Dedifferentiated amniotic fluid mesenchymal stem cell (primary cell): Measurements from ENCODE around the gene CGNL1.

Source experiments
- DNase-seq: peaks from one replicate; pipeline ENCODE4 v3.0.0-alpha.2; 2016; ENCODE audit errors: extremely low spot score

Gene CGNL1

GRCh38 chr15:57352535-57353316 lies 23.6 kb upstream of the CGNL1 start:
- DNase-seq: no peak

DNA sequence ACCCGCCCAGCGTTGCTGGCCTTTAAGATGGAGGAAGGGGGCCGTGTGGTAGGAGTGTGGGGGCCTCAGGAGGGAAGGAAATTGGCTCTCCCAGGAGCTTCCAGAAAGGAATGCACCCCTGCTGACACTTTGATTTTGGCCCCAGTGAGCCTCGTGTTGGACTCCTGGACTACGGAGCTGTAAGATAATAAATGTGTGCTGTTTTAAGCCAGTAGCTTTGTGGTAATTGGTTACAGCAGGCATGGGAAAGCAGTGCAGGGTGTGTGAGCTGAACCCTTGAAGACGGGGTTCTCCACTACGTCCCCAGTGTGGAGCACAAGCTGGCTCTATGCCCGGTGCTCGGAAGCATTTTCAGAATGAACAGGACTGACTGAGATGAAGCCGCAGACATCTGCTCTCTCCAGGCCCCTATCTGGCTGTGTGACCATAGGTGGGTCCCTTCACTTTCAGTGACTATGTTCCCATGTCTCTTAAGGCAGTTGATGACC lies 22.9 kb upstream of the CGNL1 start:
- no peak for DNase-seq

DNA sequence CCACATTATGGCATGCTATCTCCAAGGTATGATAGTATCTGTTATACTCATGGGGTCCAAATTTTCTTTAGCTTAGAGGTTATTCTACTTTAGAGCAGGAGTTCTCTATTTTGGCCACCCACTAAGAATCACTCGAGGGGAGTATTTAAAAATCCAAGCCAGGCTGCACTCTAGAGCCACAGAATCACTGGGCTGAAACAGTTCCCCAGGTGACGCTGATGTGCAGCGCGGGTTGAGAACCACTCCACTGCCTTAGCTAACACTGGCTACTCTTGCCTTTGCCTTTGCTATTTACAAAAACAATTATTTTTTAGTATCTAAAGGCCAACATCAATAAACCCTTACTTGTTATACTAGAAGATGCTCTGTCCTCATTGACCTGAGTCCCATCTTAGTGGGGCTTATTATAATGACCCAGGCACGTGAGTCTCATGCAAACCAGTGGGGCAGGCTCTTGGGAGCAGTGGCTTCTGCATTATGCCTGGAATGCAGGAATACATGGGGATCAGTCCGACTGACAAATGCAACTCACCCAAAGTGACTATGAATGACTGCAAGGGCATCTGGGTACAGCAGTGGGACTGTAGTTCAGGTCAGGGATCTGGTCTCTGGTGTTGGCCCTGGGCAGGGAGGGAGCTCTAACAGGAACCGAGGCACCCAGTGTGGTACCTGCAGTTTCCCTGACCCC lies 21.7 kb upstream of the CGNL1 start:
- DNase-seq: no peak

DNA sequence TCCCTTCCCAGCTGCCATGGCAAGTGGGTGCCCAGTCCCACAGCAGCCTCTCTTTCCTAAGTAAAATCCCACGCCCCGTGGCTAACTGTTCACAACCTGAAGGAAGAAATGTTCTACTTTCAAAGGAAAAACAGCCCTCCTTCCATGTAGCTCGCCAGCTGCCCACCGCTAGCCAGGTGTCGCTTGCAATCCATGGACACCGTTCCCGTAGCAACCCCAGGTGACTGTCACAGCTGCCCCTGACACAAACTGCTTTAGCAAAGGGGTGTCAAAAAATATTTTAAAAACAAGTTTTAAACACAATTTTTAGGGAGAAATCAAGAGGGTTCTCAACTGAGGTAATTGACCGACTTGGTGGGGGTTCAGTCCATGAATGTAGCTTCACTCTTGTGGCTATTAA lies 21.0 kb upstream of the CGNL1 start:
- no peak for DNase-seq

GRCh38 chr15:57356178-57356577 lies 20.1 kb upstream of the CGNL1 start:
- no peak for DNase-seq

DNA sequence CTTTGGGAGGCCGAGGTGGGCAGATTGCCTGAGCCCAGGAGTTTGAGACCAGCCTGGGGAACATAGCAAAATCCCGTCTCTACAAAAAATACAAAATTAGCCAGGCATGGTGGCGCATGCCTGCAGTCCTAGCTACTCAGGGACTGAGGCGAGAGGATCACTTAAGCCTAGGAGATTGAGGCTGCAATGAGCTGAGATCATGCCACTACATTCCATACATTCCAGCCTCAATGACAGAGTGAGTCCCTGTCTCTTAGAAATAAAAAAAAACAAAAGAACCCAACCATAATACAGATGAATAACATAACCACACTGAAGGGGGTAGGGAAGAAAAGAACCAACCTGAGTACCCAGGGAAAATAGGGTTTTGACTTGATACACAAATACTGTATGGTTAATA lies 19.7 kb upstream of the CGNL1 start:
- peak; percentile 37 for DNase-seq

DNA sequence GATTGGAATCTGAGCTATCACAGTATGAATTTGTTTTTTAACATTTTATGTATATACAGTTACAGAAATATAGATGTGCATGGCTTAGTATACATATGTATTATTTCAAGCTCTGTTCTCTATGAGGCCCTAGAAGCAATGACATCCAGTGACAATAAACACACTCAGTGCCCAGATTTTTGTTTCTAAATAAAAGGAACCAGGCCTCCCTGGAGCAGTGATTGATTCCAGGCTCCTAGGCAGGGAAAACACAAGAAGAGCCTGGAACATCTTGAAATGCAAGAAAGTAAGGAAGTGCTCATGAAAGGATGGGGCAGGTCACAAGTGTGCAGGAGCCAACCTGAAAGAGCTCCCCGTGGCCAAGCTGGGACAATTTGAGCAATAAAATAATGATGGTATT lies 18.5 kb upstream of the CGNL1 start:
- DNase-seq: no peak

- DNase-seq: no peak
Measured at GRCh38 chr15:57358571-57358970, 17.7 kb upstream of the CGNL1 start.

DNA sequence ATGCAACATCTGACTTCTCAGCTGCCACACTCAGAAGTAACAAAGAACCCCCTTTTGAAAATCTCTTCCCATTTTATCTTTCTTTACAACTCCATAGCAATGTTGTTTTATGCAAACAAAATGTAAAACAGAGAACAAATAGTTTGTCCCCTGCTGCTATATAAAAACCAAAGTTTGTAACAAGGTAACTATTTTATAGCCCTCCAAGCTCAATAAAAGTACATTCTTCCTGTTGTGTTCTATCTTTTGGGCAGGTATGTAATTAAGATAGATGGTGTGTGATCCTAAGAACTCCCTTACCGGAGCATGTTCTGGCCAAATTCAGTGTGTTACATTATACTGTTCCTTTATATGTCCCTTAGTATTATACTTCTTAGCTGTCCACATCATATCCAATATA lies 12.6 kb upstream of the CGNL1 start:
- DNase-seq: no peak

GRCh38 chr15:57364282-57365007 lies 11.9 kb upstream of the CGNL1 start:
- no peak for DNase-seq

- no peak for DNase-seq
Measured at GRCh38 chr15:57367556-57367955, 8.7 kb upstream of the CGNL1 start.

DNA sequence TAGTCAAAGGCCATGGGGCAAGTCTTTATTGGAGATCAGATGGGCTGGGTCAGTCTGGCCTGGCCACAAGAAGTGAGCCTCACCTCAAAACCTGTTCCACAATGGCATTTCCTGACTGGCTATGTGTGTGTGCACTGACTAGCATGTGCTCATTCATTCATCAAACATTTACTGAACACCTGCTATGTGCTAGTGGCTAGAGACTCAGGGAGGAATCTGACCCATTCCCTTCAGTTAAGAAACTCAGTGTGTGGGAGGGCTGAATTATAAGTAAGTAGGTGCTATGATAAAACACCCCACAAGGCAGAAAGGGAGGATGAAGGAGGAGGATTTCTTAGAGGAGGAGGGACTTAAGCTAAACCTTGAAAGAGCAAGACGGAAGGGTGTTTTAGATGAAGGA lies 5.4 kb upstream of the CGNL1 start:
- no peak for DNase-seq

DNA sequence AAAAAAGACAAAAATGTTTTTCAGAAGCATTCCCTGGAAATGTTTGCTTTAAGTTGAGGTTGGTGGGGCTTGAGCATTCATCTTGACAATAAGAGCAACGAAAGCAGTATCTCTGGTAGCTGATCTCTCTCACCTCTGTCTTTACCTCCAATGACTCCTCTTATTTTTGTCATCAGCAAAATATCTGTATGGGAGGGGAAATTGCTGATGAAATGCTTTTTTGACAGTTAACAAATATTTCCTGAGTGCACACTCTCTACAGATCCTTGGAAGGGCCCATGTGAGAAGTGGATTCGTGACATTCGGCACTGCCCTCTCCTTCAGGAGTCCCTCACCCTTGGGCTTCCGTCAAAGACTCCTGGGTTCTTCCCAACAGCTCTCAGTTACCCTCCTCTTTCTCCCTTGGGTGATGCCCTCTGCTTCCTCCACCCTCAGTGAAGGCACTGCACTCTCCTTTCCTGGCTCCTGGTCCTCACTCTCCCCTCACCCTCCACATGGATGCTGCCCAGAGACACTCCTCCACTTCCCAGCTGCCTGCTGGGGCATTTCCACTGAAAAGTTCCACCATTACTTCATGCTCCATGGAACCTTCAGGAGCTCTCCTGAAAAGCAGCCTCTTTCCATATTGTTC lies 2.9 kb upstream of the CGNL1 start:
- no peak for DNase-seq

- no peak for DNase-seq
Measured at GRCh38 chr15:57373882-57374276, 2.4 kb upstream of the CGNL1 start.

GRCh38 chr15:57376696-57377477 lies 582 bp downstream of the CGNL1 start:
- no peak for DNase-seq

DNA sequence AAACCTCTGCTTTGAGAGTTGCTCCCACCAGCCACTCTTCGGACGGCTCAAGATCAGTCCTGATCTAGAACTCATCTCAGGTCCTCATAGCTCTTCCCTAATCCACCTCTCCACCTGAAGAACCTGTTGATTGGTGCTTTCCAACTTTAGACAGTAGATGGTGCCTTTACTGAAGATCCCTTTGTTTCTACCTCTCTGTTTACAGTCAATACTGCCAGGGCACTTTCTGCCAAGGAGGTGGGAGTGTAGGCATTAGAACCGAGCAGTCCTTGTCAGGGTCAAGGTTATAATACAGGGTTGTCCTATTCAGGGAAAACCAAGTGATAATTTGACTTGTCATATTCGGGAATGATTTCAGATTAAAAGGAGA lies 1.2 kb downstream of the CGNL1 start:
- no peak for DNase-seq

DNA sequence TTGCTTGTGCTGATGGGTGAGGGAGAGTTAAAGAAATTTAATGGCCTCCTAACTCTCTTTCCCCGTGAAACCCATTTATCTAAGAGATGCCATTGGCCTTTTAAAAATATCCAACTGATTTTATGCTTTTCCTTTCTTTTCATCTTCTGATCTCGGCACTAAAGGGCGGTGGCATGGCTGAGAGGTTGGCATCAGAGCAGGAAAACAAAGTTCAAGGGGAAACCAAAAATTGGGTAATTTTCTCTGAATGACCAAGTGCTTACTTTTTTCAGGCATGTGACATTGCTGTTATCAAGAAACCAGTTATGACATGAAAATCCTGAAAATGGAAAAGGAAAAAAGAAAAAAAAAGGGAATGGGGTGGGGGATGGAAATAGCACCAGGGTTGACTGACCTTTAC lies 3.2 kb downstream of the CGNL1 start:
- no peak for DNase-seq

GRCh38 chr15:57380854-57381253 lies 4.5 kb downstream of the CGNL1 start:
- no peak for DNase-seq

- DNase-seq: no peak
Measured at GRCh38 chr15:57382215-57382614, 5.9 kb downstream of the CGNL1 start.

DNA sequence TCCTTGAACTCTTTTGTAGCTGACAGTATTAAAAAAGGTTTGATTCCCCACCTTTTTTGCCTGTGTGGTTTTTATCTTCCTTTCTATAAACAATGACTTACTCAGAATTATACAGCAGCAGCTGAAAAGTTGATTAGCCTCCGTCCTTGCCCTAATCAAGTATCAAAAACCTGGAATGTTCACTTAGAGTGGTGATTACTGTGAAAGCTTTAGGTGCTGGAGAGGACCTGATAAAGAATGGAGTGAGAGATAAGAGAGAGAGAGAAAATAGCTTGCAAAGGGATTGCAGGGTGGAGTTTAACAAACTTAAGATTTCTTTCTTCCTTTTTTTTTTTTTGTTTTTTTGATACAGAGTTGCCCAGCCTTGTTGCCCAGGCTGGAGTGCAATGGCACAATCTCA lies 6.7 kb downstream of the CGNL1 start:
- no peak for DNase-seq

DNA sequence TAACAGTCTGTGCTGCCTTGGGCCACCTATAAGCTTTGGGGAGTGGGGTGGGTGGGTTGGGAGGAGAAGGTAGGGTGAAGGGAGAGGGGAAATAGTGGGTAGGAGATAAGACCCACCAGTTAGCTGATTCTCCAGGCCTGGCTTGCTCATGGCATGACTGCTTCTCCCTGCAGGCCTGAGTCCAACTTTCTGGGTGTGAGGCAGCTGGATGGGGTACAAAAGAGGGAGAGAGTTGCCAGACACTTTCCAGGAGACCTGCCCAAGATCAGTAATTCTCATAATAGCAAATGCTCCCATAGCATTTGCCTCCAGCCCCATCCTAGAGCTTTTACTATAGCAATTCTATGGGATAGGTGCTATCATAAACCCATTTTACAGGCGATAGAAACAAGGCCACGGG lies 7.7 kb downstream of the CGNL1 start:
- no peak for DNase-seq

DNA sequence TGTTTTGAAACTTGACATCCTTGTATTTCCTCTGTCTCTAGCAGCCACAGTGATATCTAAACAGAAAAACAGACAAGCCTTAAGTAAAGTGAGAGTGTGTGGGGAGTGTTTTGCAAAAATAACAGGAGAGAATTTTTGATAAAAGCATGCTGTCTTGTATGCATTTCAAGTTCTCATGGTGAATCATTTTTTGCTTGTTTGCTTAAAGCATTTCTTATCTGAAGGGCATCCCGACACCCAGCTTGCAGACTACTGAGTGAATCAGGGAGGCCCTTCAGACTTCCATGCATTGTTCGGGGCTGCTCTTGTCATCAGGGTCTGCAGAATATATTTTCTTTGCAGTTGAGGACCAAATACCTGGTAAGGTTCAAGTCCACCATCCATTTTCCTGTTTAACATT lies 8.5 kb downstream of the CGNL1 start:
- DNase-seq: peak; percentile 45
